K562 (cell line): ENCODE results near the gene AP1G1. TPM values are rescaled to one million over a fixed set of nuclear protein-coding genes. Genes with fewer than 3 reads are reported as not detected.

Source experiments
- ATAC-seq: fragments of 200-7000 bp; cut with Tn5 transposase; 3 replicates; pipeline ENCODE4 v1.9.1; 2020; ENCODE audit warnings: moderate library complexity
- BruUV-seq: library from RNA; stranded (reverse); fragments of 400-500 nt; replicated peaks from 2 replicates; lab custom pipeline; 2021; lab: Mats Ljungman, UMichigan
- CTCF ChIA-PET: fragments of 300-600 bp; formaldehyde crosslinking; extraction: SDS; loops from one replicate; lab custom pipeline; 2021; ENCODE audit warnings: low intra/inter-chr PET ratio; lab: Yijun Ruan, JAX
- POLR2A ChIA-PET: fragments of 300-600, 350-650 bp; sonication (Branson Sonifier 250); formaldehyde crosslinking; extraction: SDS; loops from one replicate; lab custom pipeline; 2021; ENCODE audit warnings: antibody characterized with exemption, inconsistent platforms; lab: Yijun Ruan, JAX
- DNase-seq, 4 experiments: peaks; one replicate each; pipeline versions ENCODE4 v3.0.0 to v3.0.0-alpha.2; 2011 to 2018; ENCODE audit warnings: low spot score in 3 of 4, mixed read lengths in 3 of 4; ENCODE audit errors: extremely low read depth in 1 of 4
- FAIRE-seq: peaks from 2 replicates; lab custom pipeline; 2011; peaks lifted over from hg19 to GRCh38; lab: Jason Lieb, UNC
- H2AFZ ChIP-seq: 2 replicates; pipeline ENCODE4 v1.6.0; 2011; ENCODE audit warnings: low read depth, low read length, control low read depth, inconsistent platforms
- H3K27ac ChIP-seq: fragments of 200-600 bp; 3 replicates; pipeline ENCODE4 v1.8.0; 2011; ENCODE audit warnings: low read depth, mild to moderate bottlenecking, control low read depth, inconsistent platforms, low read length, moderate library complexity, mixed read lengths; ENCODE audit errors: extremely low read depth
- H3K27me3 ChIP-seq, 2 experiments: fragments of 300-600 bp in 1 of 2; 2 replicates in 1 of 2; 3 replicates in 1 of 2; pipeline versions ENCODE4 v1.6.0 to v1.8.0; 2011; ENCODE audit warnings: inconsistent platforms in 2 of 2, low read length in 2 of 2, mild to moderate bottlenecking in 1 of 2, mixed read lengths in 1 of 2, moderate library complexity in 1 of 2; ENCODE audit not compliant: control insufficient read depth in 2 of 2, insufficient read depth in 2 of 2
- H3K36me3 ChIP-seq: fragments of 300-600 bp; 3 replicates; pipeline ENCODE4 v1.8.0; 2011; ENCODE audit warnings: mild to moderate bottlenecking, low read length, inconsistent platforms; ENCODE audit not compliant: control insufficient read depth, insufficient read depth
- H3K4me1 ChIP-seq, 2 experiments: fragments of 200-600 bp in 1 of 2; replicated peaks in 1 of 2; 2 replicates in 1 of 2; 3 replicates in 1 of 2; pipeline versions ENCODE4 v1.5.1 to v1.8.0; 2011; ENCODE audit warnings: inconsistent platforms in 2 of 2, low read length in 2 of 2, mild to moderate bottlenecking in 1 of 2, mixed read lengths in 1 of 2, moderate library complexity in 1 of 2; ENCODE audit not compliant: control insufficient read depth in 2 of 2, insufficient read depth in 2 of 2
- H3K4me2 ChIP-seq: 2 replicates; pipeline ENCODE4 v1.6.1; 2011; ENCODE audit warnings: low read length, control low read depth, inconsistent platforms, mixed read lengths; ENCODE audit not compliant: insufficient read depth
- H3K4me3 ChIP-seq: fragments of 200-600 bp; sonication (generic), shearing (Covaris generic); 2 replicates; pipeline ENCODE4 v1.5.1; 2016; ENCODE audit warnings: control low read depth, inconsistent platforms
- H3K79me2 ChIP-seq: fragments of 200-600 bp; 3 replicates; pipeline ENCODE4 v1.8.0; 2011; ENCODE audit warnings: low read length, inconsistent platforms; ENCODE audit not compliant: control insufficient read depth, insufficient read depth
- H3K9ac ChIP-seq, 2 experiments: 2 replicates each; pipeline versions ENCODE4 v1.6.0 to v1.6.1; 2011; ENCODE audit warnings: low read depth in 2 of 2, low read length in 2 of 2, control low read depth in 1 of 2, inconsistent platforms in 1 of 2, mild to moderate bottlenecking in 1 of 2, mixed read lengths in 1 of 2; ENCODE audit not compliant: insufficient read depth in 1 of 2
- H3K9me1 ChIP-seq: one replicate; pipeline ENCODE4 v1.6.0; 2011; ENCODE audit warnings: inconsistent platforms, mild to moderate bottlenecking, low read length, moderate library complexity; ENCODE audit not compliant: control insufficient read depth, insufficient read depth
- H3K9me3 ChIP-seq: replicated peaks from 2 replicates; pipeline ENCODE4 v1.5.1; 2011; ENCODE audit warnings: low read depth, low read length, inconsistent platforms; ENCODE audit not compliant: control insufficient read depth, insufficient read depth
- H4K20me1 ChIP-seq: replicated peaks from 2 replicates; pipeline ENCODE4 v1.6.1; 2011; ENCODE audit warnings: low read length, inconsistent platforms, mixed read lengths; ENCODE audit not compliant: control insufficient read depth, insufficient read depth
- LARP7 ChIP-seq: fragments of 450-650 bp; IDR thresholded peaks from 2 replicates; pipeline ENCODE4 v1.6.1; 2016
- OTX1 ChIP-seq: fragments of 450-650 bp; formaldehyde crosslinking; IDR thresholded peaks from 2 replicates; pipeline ENCODE4 v1.4.0; 2022; ENCODE audit warnings: mild to moderate bottlenecking
- TCFL5 ChIP-seq: fragments of 250-450 bp; sonication (Bioruptor Pico); conservative IDR thresholded peaks from 2 replicates; pipeline ENCODE4 v1.6.1; 2021; ENCODE audit warnings: mild to moderate bottlenecking, moderate library complexity, matching md5 sums
- YY1 ChIP-seq, 3 experiments: IDR thresholded peaks; 2 replicates each; pipeline ENCODE4 v1.6.1; 2011; ENCODE audit warnings: low read length in 2 of 3, mild to moderate bottlenecking in 2 of 3, moderate library complexity in 2 of 3, borderline replicate concordance in 1 of 3, control low read depth in 1 of 3, low read depth in 1 of 3; ENCODE audit not compliant: insufficient read depth in 3 of 3, insufficient replicate concordance in 2 of 3, control insufficient read depth in 1 of 3, insufficient read length in 1 of 3; ENCODE audit errors: extremely low read depth in 1 of 3
- WGBS: fragments of 100-300 bp; shearing (Covaris generic); methylation state at CpG from one replicate; pipeline ENCODE4 v1.1.6; 2016; ENCODE audit warnings: low coverage, mixed read lengths; ENCODE audit not compliant: insufficient coverage; ENCODE audit errors: missing lambda C conversion rate; 5-methylcytosine and 5-hydroxymethylcytosine counted together
- in situ Hi-C: fragments of 300-500 bp; cut with MboI; formaldehyde crosslinking; loops from 4 replicates; pipeline ENCODE4 v1.15.0; 2018; ENCODE audit warnings: inconsistent platforms, mixed read lengths
- intact Hi-C: fragments of 100-400 bp; cut with micrococcal nuclease; formaldehyde crosslinking; loops from 2 replicates; pipeline ENCODE4 v1.14.2; 2022
- polyA plus RNA-seq, 8 experiments: library from polyadenylated mRNA; depleted of rRNA in 4 of 8; stranded (reverse) in 5 of 8; unstranded in 3 of 8; fragments of >200 nt; fragmentation: Nextera tagmentation in 2 of 8; fragmentation: Illumina TruSeq in 1 of 8; extraction: Ambion mirVana in 2 of 8; extraction: Trizol in 1 of 8; gene quantifications; 2 replicates each; pipeline versions ENCODE4 v1.2.1 to v1.2.3, GENCODE V29; 2011 to 2014; ENCODE audit warnings: inconsistent platforms in 1 of 8, missing spikeins in 1 of 8
- total RNA-seq, 7 experiments: library from RNA; depleted of rRNA in 6 of 7; stranded (reverse); fragments of >200 nt in 6 of 7; fragmentation: Illumina TruSeq in 2 of 7; extraction: Trizol in 2 of 7; gene quantifications; 2 replicates each; pipeline versions ENCODE4 v1.2.1 to v1.2.3, GENCODE V29; 2011 to 2021; ENCODE audit warnings: low replicate concordance in 1 of 7
- TF ChIP-seq, protein P1 (sequence below): sonication (generic); formaldehyde crosslinking; IDR thresholded peaks from 2 replicates; pipeline ENCODE4 v1.8.1; 2022; ENCODE audit warnings: missing genetic modification reagents

AP1G1 gene
- total and polyA plus RNA-seq, 9 of the 15 experiments (the other 6 are each of a cell fraction or from before 2014, with no cell fraction given): 7.0 to 59.2 (median 42.0) TPM

DNA sequence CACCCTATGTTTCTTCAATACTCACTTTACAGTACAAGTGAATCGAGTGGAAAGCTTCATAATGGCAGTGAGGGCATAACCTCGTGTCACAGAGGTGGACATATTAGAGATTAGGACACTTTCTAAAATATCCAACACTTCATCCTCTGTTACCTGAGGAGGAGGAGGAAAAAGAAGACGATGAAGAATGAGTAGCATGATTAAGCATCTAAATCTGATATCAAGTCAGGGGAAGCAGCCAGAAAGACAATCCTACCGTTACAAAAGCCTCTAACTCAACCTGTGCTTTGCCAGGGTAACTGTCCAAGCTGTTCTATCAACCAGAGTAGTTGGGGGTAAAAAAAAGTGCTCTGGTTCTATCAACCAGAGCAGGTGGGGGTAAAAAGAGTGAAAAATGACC lies 60.4 kb downstream of the AP1G1 start:
- WGBS: 74% methylated on average over 4 of the region's 4 CpGs
- no TSS peak for BruUV-seq
- FAIRE-seq: no peak
- no peaks in the 10 kb centered on the region for H3K27me3 ChIP-seq
- H3K9me1 ChIP-seq: no peaks in the 10 kb centered on the region
- ChIA-PET CTCF (no interaction called here), POLR2A (interaction anchor here (0.6 kb wide), 1 partner anchor 177 kb away, joined by 3 read pairs; no protein-coding TSS in a partner anchor)
- no peaks in the 10 kb centered on the region for H3K9me3 ChIP-seq
- peaks cover 81% of the 10 kb centered on the region for H3K36me3 ChIP-seq
- intact Hi-C loops (loop anchor here (10.0 kb wide), 2 partner anchors 103 to 217 kb away; no protein-coding TSS in a partner anchor), in situ Hi-C loops (no loop called here)
- no peak overlapping the region for H3K4me3 ChIP-seq
- TF ChIP-seq TCFL5 (CRISPR knock-in tag) (no peak), LARP7 (no peak), YY1 (IDR thresholded peaks at IDR 0.05; ENCODE audit: borderline replicate concordance in 1 of 3, control insufficient read depth in 1 of 3, extremely low read depth in 1 of 3, insufficient read depth in 3 of 3, insufficient read length in 1 of 3, insufficient replicate concordance in 2 of 3, low read depth in 1 of 3, low read length in 2 of 3) (no peak), OTX1 (CRISPR knock-in tag) (no peak)
- TF ChIP-seq, protein P1, sequence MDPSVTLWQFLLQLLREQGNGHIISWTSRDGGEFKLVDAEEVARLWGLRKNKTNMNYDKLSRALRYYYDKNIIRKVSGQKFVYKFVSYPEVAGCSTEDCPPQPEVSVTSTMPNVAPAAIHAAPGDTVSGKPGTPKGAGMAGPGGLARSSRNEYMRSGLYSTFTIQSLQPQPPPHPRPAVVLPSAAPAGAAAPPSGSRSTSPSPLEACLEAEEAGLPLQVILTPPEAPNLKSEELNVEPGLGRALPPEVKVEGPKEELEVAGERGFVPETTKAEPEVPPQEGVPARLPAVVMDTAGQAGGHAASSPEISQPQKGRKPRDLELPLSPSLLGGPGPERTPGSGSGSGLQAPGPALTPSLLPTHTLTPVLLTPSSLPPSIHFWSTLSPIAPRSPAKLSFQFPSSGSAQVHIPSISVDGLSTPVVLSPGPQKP (CRISPR knock-in tag): no peak
- no peak for DNase-seq
- H3K27ac ChIP-seq: no peak overlapping the region
- H3K79me2 ChIP-seq: no peaks in the 10 kb centered on the region
- H2AFZ ChIP-seq: no peak overlapping the region
- H3K4me1 ChIP-seq: no peaks in the 10 kb centered on the region
- no peak overlapping the region for H3K9ac ChIP-seq
- no peaks in the 10 kb centered on the region for H4K20me1 ChIP-seq
- H3K4me2 ChIP-seq: no peak overlapping the region
- no peak for ATAC-seq
